OCI-LY7 (cell line): ENCODE results near the gene TRMO.

Experiments used
- EZH2phosphoT487 ChIP-seq: fragments of 200-600 bp; sonication (generic); IDR thresholded peaks from 2 replicates; pipeline ENCODE4 v1.6.1; 2018; ENCODE audit warnings: low read depth, borderline replicate concordance, mild to moderate bottlenecking, mixed run types, antibody characterized with exemption, low read length, moderate library complexity, mixed read lengths
- TF ChIP-seq, protein P1 (sequence below): fragments of 200-600 bp; sonication (generic); conservative IDR thresholded peaks from 2 replicates; pipeline ENCODE4 v1.5.1; 2014; ENCODE audit warnings: mild to moderate bottlenecking, antibody characterized with exemption, low read length, moderate library complexity, mixed read lengths

DNA sequence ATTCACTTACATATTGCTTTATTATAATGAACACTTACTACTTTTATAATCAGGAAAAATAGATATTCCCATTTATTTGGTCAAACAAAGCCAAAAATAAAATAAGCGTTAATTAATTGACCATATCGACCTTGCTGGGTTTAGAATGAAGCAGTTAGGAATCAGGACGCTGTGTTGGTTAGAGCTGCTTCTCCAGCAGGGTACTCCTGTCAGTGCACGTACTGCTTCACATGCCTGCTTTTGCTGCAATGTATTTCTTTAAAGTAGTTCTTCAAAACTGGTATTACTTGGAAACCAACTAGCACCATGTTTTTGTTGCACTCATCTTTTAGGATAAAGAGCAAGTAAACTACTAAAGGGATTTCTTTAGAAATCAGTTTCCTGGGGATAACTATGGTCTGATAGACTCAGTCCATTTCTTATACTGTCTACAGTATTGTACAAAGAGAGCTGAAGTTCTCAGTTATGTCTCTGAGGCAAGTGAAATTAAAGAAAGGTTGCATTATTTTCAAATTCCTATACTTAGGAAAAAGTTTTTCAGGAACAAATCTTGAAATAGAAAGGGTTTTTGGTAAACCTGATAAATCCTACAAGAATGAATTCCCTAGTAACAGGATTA, 6.8 kb upstream of the TRMO start:
- TF ChIP-seq, protein P1, sequence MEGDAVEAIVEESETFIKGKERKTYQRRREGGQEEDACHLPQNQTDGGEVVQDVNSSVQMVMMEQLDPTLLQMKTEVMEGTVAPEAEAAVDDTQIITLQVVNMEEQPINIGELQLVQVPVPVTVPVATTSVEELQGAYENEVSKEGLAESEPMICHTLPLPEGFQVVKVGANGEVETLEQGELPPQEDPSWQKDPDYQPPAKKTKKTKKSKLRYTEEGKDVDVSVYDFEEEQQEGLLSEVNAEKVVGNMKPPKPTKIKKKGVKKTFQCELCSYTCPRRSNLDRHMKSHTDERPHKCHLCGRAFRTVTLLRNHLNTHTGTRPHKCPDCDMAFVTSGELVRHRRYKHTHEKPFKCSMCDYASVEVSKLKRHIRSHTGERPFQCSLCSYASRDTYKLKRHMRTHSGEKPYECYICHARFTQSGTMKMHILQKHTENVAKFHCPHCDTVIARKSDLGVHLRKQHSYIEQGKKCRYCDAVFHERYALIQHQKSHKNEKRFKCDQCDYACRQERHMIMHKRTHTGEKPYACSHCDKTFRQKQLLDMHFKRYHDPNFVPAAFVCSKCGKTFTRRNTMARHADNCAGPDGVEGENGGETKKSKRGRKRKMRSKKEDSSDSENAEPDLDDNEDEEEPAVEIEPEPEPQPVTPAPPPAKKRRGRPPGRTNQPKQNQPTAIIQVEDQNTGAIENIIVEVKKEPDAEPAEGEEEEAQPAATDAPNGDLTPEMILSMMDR: no peak
- no peak for TF ChIP-seq EZH2phosphoT487
